Daoy (cell line): ENCODE results near the gene STPG2. TPM values are rescaled to one million over a fixed set of nuclear protein-coding genes. Genes with fewer than 3 reads are reported as not detected.

Experiments used
- DNase-seq: peaks from one replicate; pipeline ENCODE4 v3.0.0-alpha.2; 2015; ENCODE audit warnings: low read depth
- total RNA-seq: library from RNA; depleted of rRNA; stranded (reverse); fragments of >200 nt; shearing (Covaris generic); gene quantifications from 2 replicates; pipeline ENCODE4 v1.2.3, GENCODE V29; 2014

The STPG2 gene
- total RNA-seq, 1 experiment from 2014 or later: not detected

DNA sequence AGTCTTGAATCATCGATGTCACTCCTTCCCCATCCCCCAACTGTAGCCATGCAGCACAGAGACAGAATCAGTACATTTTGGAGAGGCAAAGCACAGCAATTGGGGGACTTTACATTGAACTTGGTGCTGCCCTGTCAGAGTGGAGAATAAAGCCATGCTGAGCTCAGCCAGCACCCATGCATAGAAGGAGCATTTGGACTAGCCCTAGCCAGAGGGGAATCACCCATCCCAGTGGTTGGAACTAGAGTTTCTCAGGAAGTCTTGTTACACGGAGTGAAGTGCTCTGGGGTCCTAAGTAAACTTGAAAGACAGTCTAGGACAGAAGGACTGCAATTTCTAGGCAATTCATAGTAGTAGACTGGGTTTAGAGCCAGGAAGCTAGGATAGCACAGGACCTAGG is 49.6 kb downstream of the STPG2 start:
- no peak for DNase-seq

DNA sequence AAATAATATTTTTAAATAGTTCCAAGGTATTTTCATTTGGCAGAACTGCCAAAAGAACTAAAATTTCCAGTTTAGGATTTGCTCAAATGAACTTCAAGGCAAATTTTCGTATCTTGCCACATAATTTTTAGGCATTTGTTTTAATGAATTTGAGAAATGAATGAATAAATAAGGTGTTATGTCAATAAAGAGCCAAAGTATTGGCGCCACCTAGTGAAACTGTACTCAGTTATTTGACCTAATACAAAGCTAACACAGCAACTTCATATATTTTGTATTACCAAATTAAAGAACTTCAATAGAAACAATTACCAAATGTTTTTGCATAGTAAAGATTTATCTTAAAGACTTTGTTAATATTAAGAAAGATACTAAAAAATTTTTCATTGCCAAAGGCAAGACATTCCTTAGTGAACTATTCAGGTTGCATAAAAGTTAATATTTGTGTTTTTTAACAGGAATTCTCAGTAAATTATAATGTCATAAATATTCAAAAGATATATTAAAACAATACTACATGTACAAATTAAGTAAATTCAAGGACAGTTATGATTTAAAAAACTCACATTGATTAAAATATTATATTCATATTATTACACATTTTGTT is 50.3 kb downstream of the STPG2 start:
- no peak for DNase-seq

DNA sequence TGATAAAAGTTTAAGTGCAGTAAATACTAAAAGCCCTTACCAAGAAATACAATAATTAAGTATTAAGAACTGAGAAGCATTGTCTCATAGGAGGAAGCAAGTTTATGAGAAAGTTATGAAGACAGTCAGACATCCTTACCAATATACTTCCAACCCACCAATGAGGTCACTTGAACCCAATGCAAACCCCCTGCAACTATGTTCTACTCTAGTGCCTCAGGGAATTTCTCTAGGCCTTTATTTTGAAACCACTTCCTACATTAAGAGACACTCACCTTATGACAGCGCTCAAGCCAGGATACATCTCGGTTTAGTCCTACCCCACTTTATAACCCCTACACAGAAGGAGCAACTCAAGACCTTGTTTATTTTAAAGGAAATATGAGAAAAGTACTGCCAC is 61.3 kb downstream of the STPG2 start:
- DNase-seq: no peak

DNA sequence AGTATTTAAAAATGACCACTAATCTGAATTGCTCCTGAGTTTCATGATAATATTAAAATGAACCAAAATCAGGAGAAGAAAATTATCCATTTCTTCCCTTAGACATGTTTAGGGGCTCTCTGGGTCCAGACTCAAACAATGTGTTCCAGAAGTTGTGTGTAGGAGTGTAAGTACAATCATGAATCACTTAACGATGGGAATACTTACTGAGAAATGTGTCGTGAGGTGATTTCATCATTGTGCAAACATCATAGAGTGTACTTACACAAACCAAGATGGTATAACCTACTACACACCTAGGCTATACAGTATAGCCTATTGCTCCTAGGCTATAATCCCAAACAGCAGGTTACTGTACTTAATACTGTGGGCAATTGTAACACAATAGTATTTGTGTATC is 74.8 kb downstream of the STPG2 start:
- no peak for DNase-seq

GRCh38 chr4:98055800-98056501 is 87.3 kb downstream of the STPG2 start:
- no peak for DNase-seq

GRCh38 chr4:98046665-98047064 is 96.6 kb downstream of the STPG2 start:
- no peak for DNase-seq

- no peak for DNase-seq
Measured at GRCh38 chr4:98030059-98030458, 113.2 kb downstream of the STPG2 start.

GRCh38 chr4:98027827-98028226 is 115.4 kb downstream of the STPG2 start:
- DNase-seq: no peak

GRCh38 chr4:98026362-98026761 is 116.9 kb downstream of the STPG2 start:
- DNase-seq: no peak

DNA sequence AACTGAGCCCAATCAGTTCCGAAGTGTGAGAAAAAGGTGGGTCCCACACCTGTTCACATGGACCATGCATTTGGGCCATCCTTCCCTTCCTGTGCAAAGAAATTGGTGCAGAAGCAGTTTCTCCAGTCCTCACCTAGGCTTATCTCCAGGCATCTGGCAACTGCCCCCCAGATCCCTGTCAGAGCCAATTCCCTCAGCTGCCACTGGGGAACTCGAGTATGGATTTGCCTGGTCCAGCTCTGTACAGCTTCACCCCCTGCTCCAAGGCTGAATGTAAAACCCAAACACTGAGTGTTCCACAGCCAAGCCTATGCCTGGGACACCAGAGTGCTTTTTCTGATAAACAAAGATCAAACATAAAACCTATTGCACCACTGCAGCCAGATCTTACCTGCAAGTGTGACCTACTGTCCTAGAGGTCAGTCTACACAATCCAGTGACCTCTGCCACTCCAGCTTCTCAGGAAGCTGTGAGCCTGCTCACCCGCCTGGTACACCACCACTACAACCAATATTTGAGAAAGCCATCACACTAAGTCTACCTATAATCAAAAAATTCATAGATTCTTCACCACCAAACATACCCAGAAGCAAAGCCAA is 136.4 kb downstream of the STPG2 start:
- no peak for DNase-seq

DNA sequence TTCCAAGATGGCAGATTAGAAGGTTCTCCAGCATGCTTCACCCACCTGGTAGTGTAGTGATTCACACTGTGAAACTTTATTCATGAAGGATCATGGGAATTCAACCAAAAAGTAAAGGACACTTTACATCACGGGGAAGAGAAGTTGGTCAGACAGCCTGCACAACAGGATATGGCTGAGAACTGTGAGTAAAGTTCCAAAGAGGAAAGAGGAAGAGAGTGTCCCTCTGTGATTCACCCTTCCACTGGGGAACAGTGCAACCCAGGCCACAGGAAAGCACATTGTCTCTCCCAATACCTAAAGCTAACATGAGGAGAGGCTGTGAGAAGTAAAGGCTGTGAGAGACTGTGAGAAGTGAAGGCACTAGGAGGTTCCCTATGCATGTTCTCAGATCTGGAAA is 137.2 kb downstream of the STPG2 start:
- no peak for DNase-seq

- no peak for DNase-seq
Measured at GRCh38 chr4:98000940-98001339, 142.3 kb downstream of the STPG2 start.

DNA sequence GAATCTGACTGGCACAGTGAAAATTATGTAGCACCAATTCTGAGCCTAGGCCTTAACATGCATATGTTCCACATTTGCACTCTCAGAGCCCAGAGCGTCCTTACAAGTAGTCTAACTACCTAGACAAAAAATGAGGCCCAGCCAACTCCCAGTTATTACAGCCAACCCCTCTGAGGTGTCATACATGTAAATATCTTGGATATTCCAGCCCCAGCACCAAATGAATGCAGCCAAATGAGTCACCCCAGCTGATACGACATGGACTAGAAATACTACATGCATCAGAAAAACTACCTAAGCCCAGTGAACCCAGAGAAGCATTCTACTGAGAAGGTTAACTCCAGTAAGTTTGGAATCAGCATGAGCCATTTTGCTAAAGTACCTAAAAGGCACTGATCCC is 145.1 kb downstream of the STPG2 start:
- no peak for DNase-seq

GRCh38 chr4:97994765-97995465 is 148.4 kb downstream of the STPG2 start:
- DNase-seq: no peak

- DNase-seq: no peak
Measured at GRCh38 chr4:97990409-97990808, 152.9 kb downstream of the STPG2 start.

- no peak for DNase-seq
Measured at GRCh38 chr4:97987019-97987648, 156.1 kb downstream of the STPG2 start.

- DNase-seq: no peak
Measured at GRCh38 chr4:97984545-97985131, 158.6 kb downstream of the STPG2 start.

GRCh38 chr4:97978791-97979488 is 164.3 kb downstream of the STPG2 start:
- no peak for DNase-seq

GRCh38 chr4:97953171-97953941 is 189.9 kb downstream of the STPG2 start:
- DNase-seq: no peak

GRCh38 chr4:97952763-97953162 is 190.5 kb downstream of the STPG2 start:
- DNase-seq: no peak
